ENCODE measurements around the gene FXR1.
"Not testable (repeated sequence)": the region's sequence is repeated elsewhere in the genome, so short reads cannot be mapped to it uniquely, and the experiment has no call there.

FXR1 gene

GRCh38 chr3:180934638-180935037 is 22.2 kb downstream of the FXR1 start:
- DNase-seq (ENCODE audit: low spot score): no peak

GRCh38 chr3:180940826-180941225 is 28.4 kb downstream of the FXR1 start:
- no peak for DNase-seq (ENCODE audit: low spot score)

- DNase-seq (ENCODE audit: low spot score): peak; percentile 29
Observed at GRCh38 chr3:180947761-180948390, 35.4 kb downstream of the FXR1 start.

GRCh38 chr3:180959691-180960090 is 47.2 kb downstream of the FXR1 start:
- no peak for DNase-seq (ENCODE audit: low spot score)

- no peak for DNase-seq (ENCODE audit: low spot score)
Observed at GRCh38 chr3:180961087-180961486, 48.6 kb downstream of the FXR1 start.

- no peak for DNase-seq (ENCODE audit: low spot score)
Observed at GRCh38 chr3:180961552-180961951, 49.1 kb downstream of the FXR1 start.

GRCh38 chr3:180962530-180962929 is 50.1 kb downstream of the FXR1 start:
- DNase-seq (ENCODE audit: low spot score): no peak

- DNase-seq (ENCODE audit: low spot score): no peak
Observed at GRCh38 chr3:180970931-180971330, 58.5 kb downstream of the FXR1 start.

- no peak for DNase-seq (ENCODE audit: low spot score)
Observed at GRCh38 chr3:180973543-180973942, 61.1 kb downstream of the FXR1 start.

- no peak for DNase-seq (ENCODE audit: low spot score)
Observed at GRCh38 chr3:180974286-180974685, 61.8 kb downstream of the FXR1 start.

GRCh38 chr3:180977498-180977897 is 65.0 kb downstream of the FXR1 start:
- DNase-seq (ENCODE audit: low spot score): no peak

GRCh38 chr3:180979961-180980360 is 67.5 kb downstream of the FXR1 start:
- no peak for DNase-seq (ENCODE audit: low spot score)

GRCh38 chr3:180980611-180981010 is 68.1 kb downstream of the FXR1 start:
- no peak for DNase-seq (ENCODE audit: low spot score)

- no peak for DNase-seq (ENCODE audit: low spot score)
Observed at GRCh38 chr3:180981912-180982311, 69.4 kb downstream of the FXR1 start.

- DNase-seq (ENCODE audit: low spot score): no peak
Observed at GRCh38 chr3:180983136-180983535, 70.7 kb downstream of the FXR1 start.

- not testable (repeated sequence) for DNase-seq (ENCODE audit: low spot score)
Observed at GRCh38 chr3:180986366-180986765, 73.9 kb downstream of the FXR1 start.

- DNase-seq (ENCODE audit: low spot score): no peak
Observed at GRCh38 chr3:180987344-180987743, 74.9 kb downstream of the FXR1 start.

- peak; percentile 90 for DNase-seq (ENCODE audit: low spot score)
Observed at GRCh38 chr3:180989291-180990163, 77.1 kb downstream of the FXR1 start, which contains the start of gene DNAJC19. DNAJC19 (minus strand) TSS chr3:180989736; CDS start chr3:180989602, 134 bp downstream.

- peak; percentile 1 for DNase-seq (ENCODE audit: low spot score)
Observed at GRCh38 chr3:180990505-180990904, 78.0 kb downstream of the FXR1 start.

- no peak for DNase-seq (ENCODE audit: low spot score)
Observed at GRCh38 chr3:180996415-180996932, 84.0 kb downstream of the FXR1 start.

- DNase-seq (ENCODE audit: low spot score): not testable (repeated sequence)
Observed at GRCh38 chr3:181002331-181002730, 89.9 kb downstream of the FXR1 start.

- DNase-seq (ENCODE audit: low spot score): not testable (repeated sequence)
Observed at GRCh38 chr3:181003469-181003868, 91.0 kb downstream of the FXR1 start.

- no peak for DNase-seq (ENCODE audit: low spot score)
Observed at GRCh38 chr3:181006541-181006940, 94.1 kb downstream of the FXR1 start.
